Colonic mucosa (tissue), 4 donors: ENCODE data around the gene NTM. TPM values are rescaled to one million over a fixed set of nuclear protein-coding genes. Genes with fewer than 3 reads are reported as not detected.
"Not testable (repeated sequence)": the region's sequence is repeated elsewhere in the genome, so short reads cannot be mapped to it uniquely, and the experiment has no call there.

Experiments
- DNase-seq: peaks from one replicate; pipeline ENCODE4 v3.0.0-alpha.2; 2020
- H3K27ac ChIP-seq: fragments of 200-600 bp; one replicate; pipeline ENCODE4 v1.8.0; 2021
- H3K27me3 ChIP-seq: fragments of 200-600 bp; one replicate; pipeline ENCODE4 v1.8.0; 2021
- H3K36me3 ChIP-seq: fragments of 200-600 bp; one replicate; pipeline ENCODE4 v1.8.0; 2021
- H3K4me1 ChIP-seq: fragments of 200-600 bp; one replicate; pipeline ENCODE4 v1.8.0; 2021; ENCODE audit warnings: mild to moderate bottlenecking
- H3K4me3 ChIP-seq: fragments of 200-600 bp; one replicate; pipeline ENCODE4 v1.8.0; 2021
- H3K9ac ChIP-seq, 2 donors: one replicate each; pipeline ENCODE4 v1.7.0; 2013; ENCODE audit warnings: control low read depth in 2 of 2, low read depth in 2 of 2, low read length in 2 of 2
- H3K9me3 ChIP-seq: fragments of 200-600 bp; one replicate; pipeline ENCODE4 v1.8.0; 2021
- CTCF ChIP-seq: fragments of 200-600 bp; IDR thresholded peaks from one replicate; pipeline ENCODE4 v1.8.0; 2022; ENCODE audit warnings: antibody characterized with exemption, mild to moderate bottlenecking
- intact Hi-C: fragments of 100-400 bp; cut with DNase I; formaldehyde crosslinking; loops from one replicate; pipeline ENCODE4 v1.14.1; 2022
- total RNA-seq, 2 donors: library from RNA; stranded (reverse); fragmentation: NEBNext Ultra II Directional in 1 of 2; extraction: Animal tissue kit (Norgen Biotek cat#: 25700) in 1 of 2; gene quantifications; one replicate each; pipeline ENCODE4 v1.2.1, GENCODE V29; 2021
- donor health status: healthy.
- donor health status: DM: no; HTN: no; CAD: no.
- donor health status: DM: no; HTN: no; CAD: no.

NTM gene
- total RNA-seq, 2 donors from 2014 or later: 1.6 to 2.8 TPM

GRCh38 chr11:131907371-131907770, 537.0 kb downstream of the NTM start:
- Histone ChIP-seq H3K36me3 (no peaks in the 10 kb centered on the region), H3K4me3 (no peak overlapping the region), H3K9ac (no peak overlapping the region), H3K27me3 (peaks cover 6% of the 10 kb centered on the region), H3K9me3 (no peaks in the 10 kb centered on the region), H3K27ac (no peak overlapping the region), H3K4me1 (no peaks in the 10 kb centered on the region)
- no peak for DNase-seq
- intact Hi-C loops: no loop called here
- no peak for TF ChIP-seq CTCF

- no peak for TF ChIP-seq CTCF
- no peaks in the 10 kb centered on the region for H3K4me1 ChIP-seq
- no peak overlapping the region for H3K9ac ChIP-seq
- H3K36me3 ChIP-seq: no peaks in the 10 kb centered on the region
- H3K4me3 ChIP-seq: no peak overlapping the region
- DNase-seq: no peak
- H3K27me3 ChIP-seq: peaks cover 6% of the 10 kb centered on the region
- H3K27ac ChIP-seq: no peak overlapping the region
- intact Hi-C loops: no loop called here
- H3K9me3 ChIP-seq: no peaks in the 10 kb centered on the region
Observed at GRCh38 chr11:131908316-131908715, 537.9 kb downstream of the NTM start.

- intact Hi-C loops: no loop called here
- H3K4me1 ChIP-seq: no peaks in the 10 kb centered on the region
- no peak overlapping the region for H3K4me3 ChIP-seq
- peaks cover 6% of the 10 kb centered on the region for H3K27me3 ChIP-seq
- H3K27ac ChIP-seq: no peak overlapping the region
- no peaks in the 10 kb centered on the region for H3K36me3 ChIP-seq
- no peaks in the 10 kb centered on the region for H3K9me3 ChIP-seq
- H3K9ac ChIP-seq: no peak overlapping the region
- no peak for DNase-seq
- no peak for TF ChIP-seq CTCF
Observed at GRCh38 chr11:131909426-131910177, 539.2 kb downstream of the NTM start.

DNA sequence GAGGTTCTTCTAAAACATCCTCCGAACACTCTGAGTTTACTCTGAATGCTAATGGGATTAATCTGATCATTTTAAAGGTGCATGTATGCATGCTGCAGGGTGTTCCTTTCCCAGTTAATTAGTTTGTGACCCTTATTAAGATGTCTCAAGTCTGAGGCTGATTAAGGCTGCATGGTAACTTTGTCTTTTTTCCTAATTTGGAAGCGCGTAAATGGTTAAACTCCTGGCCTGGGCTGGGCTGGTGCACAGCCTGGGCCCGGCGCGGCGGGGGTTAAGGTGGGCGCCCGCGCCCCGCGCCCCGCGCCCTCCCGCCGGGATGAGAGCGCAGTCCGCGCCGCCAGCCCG, 539.7 kb downstream of the NTM start:
- intact Hi-C loops: no loop called here
- Histone ChIP-seq H3K4me1 (no peaks in the 10 kb centered on the region), H3K36me3 (no peaks in the 10 kb centered on the region), H3K27ac (no peak overlapping the region), H3K4me3 (no peak overlapping the region), H3K27me3 (peaks cover 6% of the 10 kb centered on the region), H3K9ac (no peak overlapping the region), H3K9me3 (no peaks in the 10 kb centered on the region)
- no peak for TF ChIP-seq CTCF
- DNase-seq: no peak

DNA sequence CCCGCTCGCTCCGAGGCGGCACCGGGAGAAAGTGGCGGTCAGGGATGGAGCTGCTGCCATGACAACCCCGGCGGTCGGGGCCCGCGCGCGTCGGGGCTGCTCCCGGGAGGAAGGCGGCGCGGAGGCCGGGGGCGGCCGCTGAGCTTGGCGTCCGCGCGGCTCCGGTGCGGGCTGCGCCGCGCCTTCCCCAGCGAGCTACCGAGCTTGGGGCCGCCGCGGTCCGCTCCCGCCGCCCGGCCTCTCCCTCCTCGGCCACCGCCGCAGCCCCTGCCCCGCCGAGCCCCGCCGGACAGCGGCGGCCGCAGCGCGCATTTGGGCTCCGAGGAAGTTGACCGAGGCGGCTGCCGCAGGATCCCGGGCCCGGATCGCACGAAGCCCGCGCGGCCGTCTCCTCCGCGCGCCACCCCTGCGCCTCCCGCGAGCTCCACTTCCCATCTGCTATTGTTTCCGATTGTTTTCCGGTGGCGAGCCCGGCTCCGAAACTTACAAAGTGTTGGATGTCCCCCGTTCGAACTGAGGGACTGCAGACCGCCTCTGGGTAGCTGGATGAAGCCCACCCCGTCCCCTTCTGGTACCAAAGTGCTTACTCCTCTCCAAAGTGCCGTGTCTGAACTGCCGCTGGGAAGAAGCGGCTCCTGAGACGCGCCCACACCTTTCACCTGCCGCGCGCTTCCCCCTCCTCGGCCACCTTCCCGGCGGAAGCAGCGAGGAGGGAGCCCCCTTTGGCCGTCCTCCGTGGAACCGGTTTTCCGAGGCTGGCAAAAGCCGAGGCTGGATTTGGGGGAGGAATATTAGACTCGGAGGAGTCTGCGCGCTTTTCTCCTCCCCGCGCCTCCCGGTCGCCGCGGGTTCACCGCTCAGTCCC, 540.3 kb downstream of the NTM start:
- peak overlapping the region in 1 of 2 donors; percentile 12 for H3K9ac ChIP-seq
- H3K36me3 ChIP-seq: no peaks in the 10 kb centered on the region
- peaks cover 6% of the 10 kb centered on the region for H3K27me3 ChIP-seq
- H3K4me1 ChIP-seq: no peaks in the 10 kb centered on the region
- H3K9me3 ChIP-seq: no peaks in the 10 kb centered on the region
- H3K27ac ChIP-seq: no peak overlapping the region
- peak overlapping the region; percentile 14 for H3K4me3 ChIP-seq
- no peak for TF ChIP-seq CTCF
- intact Hi-C loops: no loop called here
- no peak for DNase-seq

GRCh38 chr11:131911388-131912032, 541.1 kb downstream of the NTM start:
- H3K27me3 ChIP-seq, H3K9me3 ChIP-seq, H3K36me3 ChIP-seq, intact Hi-C loops, H3K9ac ChIP-seq, H3K27ac ChIP-seq, DNase-seq, H3K4me1 ChIP-seq: not testable (repeated sequence)
- H3K4me3 ChIP-seq: peak overlapping the region; percentile 14
